SK-N-SH treated with all-trans-retinoic acid at 6 μM for 48 hours (cell line): ENCODE data around the gene NTM.

ENCODE experiments used
- ARNTL ChIP-seq: fragments of 450-650 bp; formaldehyde crosslinking; IDR thresholded peaks from 2 replicates; pipeline ENCODE4 v1.5.0; 2020; ENCODE audit warnings: low read depth, mild to moderate bottlenecking, moderate library complexity, borderline replicate concordance
- CREB5 ChIP-seq: fragments of 250-450 bp; sonication (Bioruptor Pico); IDR thresholded peaks from 2 replicates; pipeline ENCODE4 v1.5.1; 2020; ENCODE audit warnings: low read depth, mild to moderate bottlenecking, moderate library complexity
- ESRRG ChIP-seq: fragments of 250-450 bp; sonication (Bioruptor Pico); IDR thresholded peaks from 2 replicates; pipeline ENCODE4 v1.6.1; 2021; ENCODE audit warnings: mild to moderate bottlenecking
- PATZ1 ChIP-seq: fragments of 250-450 bp; sonication (Bioruptor Pico); IDR thresholded peaks from 2 replicates; pipeline ENCODE4 v1.8.0; 2020; ENCODE audit warnings: mild to moderate bottlenecking, moderate library complexity, borderline replicate concordance
- PPARA ChIP-seq: fragments of 250-450 bp; sonication (Bioruptor Pico); IDR thresholded peaks from 2 replicates; pipeline ENCODE4 v1.5.0; 2020; ENCODE audit warnings: mild to moderate bottlenecking, borderline replicate concordance
- RARB ChIP-seq: fragments of 250-450 bp; sonication (Bioruptor Pico); IDR thresholded peaks from 2 replicates; pipeline ENCODE4 v1.8.0; 2021; ENCODE audit warnings: mild to moderate bottlenecking, moderate library complexity
- ZFP30 ChIP-seq: fragments of 450-650 bp; formaldehyde crosslinking; IDR thresholded peaks from 2 replicates; pipeline ENCODE4 v1.5.0; 2022; ENCODE audit warnings: mild to moderate bottlenecking, moderate library complexity
- ZNF565 ChIP-seq: fragments of 450-650 bp; formaldehyde crosslinking; conservative IDR thresholded peaks from 2 replicates; pipeline ENCODE4 v1.5.0; 2020; ENCODE audit warnings: low read depth, mild to moderate bottlenecking, moderate library complexity
- ZNF8 ChIP-seq: fragments of 450-650 bp; formaldehyde crosslinking; IDR thresholded peaks from 2 replicates; pipeline ENCODE4 v1.5.0; 2020; ENCODE audit warnings: mild to moderate bottlenecking, moderate library complexity

GRCh38 chr11:132293586-132293985, 923.2 kb downstream of the NTM start:
- TF ChIP-seq ESRRG = no peak
- TF ChIP-seq RARB (CRISPR knock-in tag) = no peak
- TF ChIP-seq ZNF8 (CRISPR knock-in tag) = no peak
- no peak for TF ChIP-seq CREB5 (CRISPR knock-in tag)
- no peak for TF ChIP-seq ZFP30 (CRISPR knock-in tag)
- TF ChIP-seq ARNTL (CRISPR knock-in tag) = no peak
- no peak for TF ChIP-seq ZNF565
- no peak for TF ChIP-seq PATZ1 (CRISPR knock-in tag)
- no peak for TF ChIP-seq PPARA (CRISPR knock-in tag)
